HepG2 (cell line): ENCODE measurements around the gene PCDHA7. TPM values are rescaled to one million over a fixed set of nuclear protein-coding genes. Genes with fewer than 3 reads are reported as not detected.

Experiments
- ATAC-seq: fragments of 200-7000 bp; cut with Tn5 transposase; 3 replicates; pipeline ENCODE4 v1.9.1; 2020; ENCODE audit warnings: mild to moderate bottlenecking, moderate library complexity
- BruUV-seq: library from RNA; stranded (reverse); fragments of 400-500 nt; replicated peaks from 2 replicates; lab custom pipeline; 2021; lab: Mats Ljungman, UMichigan
- CTCF ChIA-PET: fragments of 300-600 bp; formaldehyde crosslinking; extraction: SDS; loops from one replicate; lab custom pipeline; 2021; ENCODE audit warnings: low total read pairs, inconsistent platforms, low intra/inter-chr PET ratio; lab: Yijun Ruan, JAX
- POLR2A ChIA-PET: fragments of 350-600 bp; sonication (Branson Sonifier 250); formaldehyde crosslinking; loops from one replicate; lab custom pipeline; 2020; ENCODE audit warnings: antibody characterized with exemption, inconsistent platforms; lab: Yijun Ruan, JAX
- DNase-seq: peaks from one replicate; pipeline ENCODE4 v3.0.0-alpha.2; 2015; ENCODE audit warnings: low spot score
- FAIRE-seq: peaks from 3 replicates; lab custom pipeline; 2011; peaks lifted over from hg19 to GRCh38; lab: Jason Lieb, UNC
- H2AFZ ChIP-seq: one replicate; pipeline ENCODE4 v1.6.1; 2011; ENCODE audit warnings: low read length, inconsistent platforms
- H3K27ac ChIP-seq: fragments of 300-600 bp; 3 replicates; pipeline ENCODE4 v1.8.0; 2011; ENCODE audit warnings: mixed run types, mild to moderate bottlenecking, mixed read lengths, low read length, inconsistent platforms; ENCODE audit not compliant: insufficient read depth; ENCODE audit errors: extremely low read length
- H3K27me3 ChIP-seq, 2 experiments: fragments of 200-600 bp in 1 of 2; 2 replicates in 1 of 2; 3 replicates in 1 of 2; pipeline versions ENCODE4 v1.6.0 to v1.8.0; 2011; ENCODE audit warnings: low read length in 2 of 2, mild to moderate bottlenecking in 2 of 2, moderate library complexity in 2 of 2, inconsistent platforms in 1 of 2; ENCODE audit not compliant: insufficient read depth in 2 of 2, control insufficient read depth in 1 of 2
- H3K36me3 ChIP-seq, 2 experiments: fragments of 200-600 bp in 1 of 2; replicated peaks in 1 of 2; 2 replicates in 1 of 2; 3 replicates in 1 of 2; pipeline versions ENCODE4 v1.5.1 to v1.8.0; 2011; ENCODE audit warnings: low read length in 2 of 2, inconsistent platforms in 1 of 2; ENCODE audit not compliant: insufficient read depth in 2 of 2, control insufficient read depth in 1 of 2
- H3K4me1 ChIP-seq: 2 replicates; pipeline ENCODE4 v1.5.1; 2012; ENCODE audit warnings: low read length, inconsistent platforms; ENCODE audit not compliant: insufficient read depth
- H3K4me2 ChIP-seq: 2 replicates; pipeline ENCODE4 v1.6.0; 2011; ENCODE audit warnings: low read depth, low read length, inconsistent platforms
- H3K4me3 ChIP-seq, 3 experiments: fragments of 200-600 bp in 1 of 3; sonication (generic), shearing (Covaris generic) in 1 of 3; replicated peaks in 1 of 3; 2 replicates each; pipeline ENCODE4 v1.5.1; 2011 to 2016; ENCODE audit warnings: low read length in 3 of 3, inconsistent platforms in 2 of 3, low read depth in 2 of 3, mild to moderate bottlenecking in 2 of 3, control low read depth in 1 of 3, mixed read lengths in 1 of 3; ENCODE audit not compliant: insufficient read depth in 1 of 3
- H3K79me2 ChIP-seq: one replicate; pipeline ENCODE4 v1.6.1; 2011; ENCODE audit warnings: low read length, inconsistent platforms; ENCODE audit not compliant: insufficient read depth
- H3K9ac ChIP-seq: 2 replicates; pipeline ENCODE4 v1.6.0; 2011; ENCODE audit warnings: mild to moderate bottlenecking, low read depth, low read length, inconsistent platforms; ENCODE audit not compliant: insufficient read depth
- H3K9me3 ChIP-seq: 2 replicates; pipeline ENCODE4 v1.5.1; 2012; ENCODE audit warnings: mild to moderate bottlenecking, low read length
- H4K20me1 ChIP-seq: 2 replicates; pipeline ENCODE4 v1.6.0; 2011; ENCODE audit warnings: inconsistent platforms, mild to moderate bottlenecking, low read length, moderate library complexity; ENCODE audit not compliant: insufficient read depth
- SP2 ChIP-seq: sonication (generic); formaldehyde crosslinking; IDR thresholded peaks from 2 replicates; pipeline ENCODE4 v1.5.1; 2020; ENCODE audit warnings: mild to moderate bottlenecking, missing genetic modification reagents
- SPEN ChIP-seq: sonication (generic); formaldehyde crosslinking; IDR thresholded peaks from 2 replicates; pipeline ENCODE4 v1.5.1; 2020; ENCODE audit warnings: low read depth, mild to moderate bottlenecking, missing genetic modification reagents
- SRY ChIP-seq: sonication (generic); formaldehyde crosslinking; IDR thresholded peaks from 2 replicates; pipeline ENCODE4 v1.8.0; 2022; ENCODE audit warnings: mild to moderate bottlenecking, missing genetic modification reagents
- ZNF224 ChIP-seq: sonication (generic); formaldehyde crosslinking; IDR thresholded peaks from 2 replicates; pipeline ENCODE4 v1.5.0; 2020; ENCODE audit warnings: mild to moderate bottlenecking, missing genetic modification reagents
- ZNF274 ChIP-seq: sonication (generic); formaldehyde crosslinking; IDR thresholded peaks from 2 replicates; pipeline ENCODE4 v1.5.1; 2020; ENCODE audit warnings: mild to moderate bottlenecking, missing genetic modification reagents
- ZNF367 ChIP-seq: sonication (generic); formaldehyde crosslinking; IDR thresholded peaks from 2 replicates; pipeline ENCODE4 v1.4.0; 2020; ENCODE audit warnings: missing genetic modification reagents, borderline replicate concordance
- ZNF558 ChIP-seq: sonication (generic); formaldehyde crosslinking; IDR thresholded peaks from 2 replicates; pipeline ENCODE4 v1.9.0; 2022; ENCODE audit warnings: mild to moderate bottlenecking, missing genetic modification reagents, borderline replicate concordance
- ZNF605 ChIP-seq: sonication (generic); formaldehyde crosslinking; IDR thresholded peaks from 2 replicates; pipeline ENCODE4 v1.8.0; 2022; ENCODE audit warnings: mild to moderate bottlenecking, missing genetic modification reagents
- WGBS: methylation state at CpG from one replicate; pipeline ENCODE4 v1.1.6; 2017; ENCODE audit warnings: low lambda C conversion rate; 5-methylcytosine and 5-hydroxymethylcytosine counted together
- in situ Hi-C: cut with HindIII; loops from 2 replicates; pipeline ENCODE4 v1.10.0; 2017; ENCODE audit warnings: low pct_unique_long_range_greater_than_20kb; ENCODE audit not compliant: extremely low pct_ligation_motif_present
- intact Hi-C: fragments of 100-400 bp; cut with micrococcal nuclease; formaldehyde crosslinking; loops from one replicate; pipeline ENCODE4 v1.10.0; 2022; ENCODE audit not compliant: unreplicated experiment
- polyA plus RNA-seq, 8 experiments: library from polyadenylated mRNA; depleted of rRNA in 3 of 8; stranded (reverse) in 7 of 8; unstranded in 1 of 8; fragments of >200 nt; fragmentation: Illumina TruSeq in 4 of 8; extraction: Trizol in 4 of 8; gene quantifications; 2 replicates each; pipeline versions ENCODE4 v1.2.1 to v1.2.3, GENCODE V29; 2011 to 2016; ENCODE audit warnings: low read depth in 4 of 8, missing spikeins in 1 of 8, mixed read lengths in 1 of 8; ENCODE audit not compliant: insufficient read depth in 1 of 8
- total RNA-seq, 5 experiments: library from RNA; depleted of rRNA; stranded (reverse); fragments of >200 nt; fragmentation: Illumina TruSeq; extraction: Trizol; gene quantifications; 2 replicates each; pipeline ENCODE4 v1.2.3, GENCODE V29; 2016; ENCODE audit warnings: low read depth in 1 of 5
- TF ChIP-seq, protein P1 (sequence below): IDR thresholded peaks from 2 replicates; pipeline ENCODE4 v1.6.1; 2016
- TF ChIP-seq, protein P2 (sequence below): sonication (generic); formaldehyde crosslinking; IDR thresholded peaks from 2 replicates; pipeline ENCODE4 v1.5.0; 2020; ENCODE audit warnings: missing genetic modification reagents, mild to moderate bottlenecking, borderline replicate concordance

PCDHA7 gene
- total and polyA plus RNA-seq, 2 of the 13 experiments (the other 11 are each of a cell fraction or from before 2014, with no cell fraction given) = 0.49 to 0.53 TPM

DNA sequence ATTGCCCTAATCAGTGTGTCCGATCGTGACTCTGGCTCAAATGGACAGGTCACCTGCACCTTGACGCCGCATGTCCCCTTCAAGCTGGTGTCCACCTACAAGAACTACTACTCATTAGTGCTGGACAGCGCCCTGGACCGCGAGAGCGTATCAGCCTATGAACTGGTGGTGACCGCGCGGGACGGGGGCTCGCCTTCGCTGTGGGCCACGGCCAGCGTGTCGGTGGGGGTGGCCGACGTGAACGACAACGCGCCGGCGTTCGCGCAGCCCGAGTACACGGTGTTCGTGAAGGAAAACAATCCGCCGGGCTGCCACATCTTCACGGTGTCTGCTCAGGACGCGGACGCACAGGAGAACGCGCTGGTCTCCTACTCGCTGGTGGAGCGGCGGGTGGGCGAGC is 49.3 kb downstream of the PCDHA7 start:
- no peaks in the 10 kb centered on the region for H4K20me1 ChIP-seq
- intact Hi-C loops (no loop called here), in situ Hi-C loops (no loop called here)
- no peak overlapping the region for H3K4me2 ChIP-seq
- H3K9ac ChIP-seq = no peak overlapping the region
- WGBS = 91% methylated on average over 41 of the region's 41 CpGs
- no peak for TF ChIP-seq ZNF224
- TF ChIP-seq, protein P1, sequence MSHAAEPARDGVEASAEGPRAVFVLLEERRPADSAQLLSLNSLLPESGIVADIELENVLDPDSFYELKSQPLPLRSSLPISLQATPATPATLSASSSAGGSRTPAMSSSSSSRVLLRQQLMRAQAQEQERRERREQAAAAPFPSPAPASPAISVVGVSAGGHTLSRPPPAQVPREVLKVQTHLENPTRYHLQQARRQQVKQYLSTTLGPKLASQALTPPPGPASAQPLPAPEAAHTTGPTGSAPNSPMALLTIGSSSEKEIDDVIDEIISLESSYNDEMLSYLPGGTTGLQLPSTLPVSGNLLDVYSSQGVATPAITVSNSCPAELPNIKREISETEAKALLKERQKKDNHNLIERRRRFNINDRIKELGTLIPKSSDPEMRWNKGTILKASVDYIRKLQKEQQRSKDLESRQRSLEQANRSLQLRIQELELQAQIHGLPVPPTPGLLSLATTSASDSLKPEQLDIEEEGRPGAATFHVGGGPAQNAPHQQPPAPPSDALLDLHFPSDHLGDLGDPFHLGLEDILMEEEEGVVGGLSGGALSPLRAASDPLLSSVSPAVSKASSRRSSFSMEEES (CRISPR knock-in tag) = no peak
- H3K36me3 ChIP-seq = no peaks in the 10 kb centered on the region
- ChIA-PET CTCF (interaction anchor here (1.5 kb wide), 1 partner anchor 158 kb away, joined by 6 read pairs; no protein-coding TSS in a partner anchor), POLR2A (no interaction called here)
- H3K79me2 ChIP-seq = no peaks in the 10 kb centered on the region
- FAIRE-seq (no peak), DNase-seq (no peak), ATAC-seq (no peak)
- H3K27me3 ChIP-seq = no peaks in the 10 kb centered on the region
- H3K27ac ChIP-seq = no peak overlapping the region
- no peak overlapping the region for H3K4me3 ChIP-seq
- H3K4me1 ChIP-seq = no peaks in the 10 kb centered on the region
- no peaks in the 10 kb centered on the region for H3K9me3 ChIP-seq
- H2AFZ ChIP-seq = no peak overlapping the region
- no TSS peak for BruUV-seq

DNA sequence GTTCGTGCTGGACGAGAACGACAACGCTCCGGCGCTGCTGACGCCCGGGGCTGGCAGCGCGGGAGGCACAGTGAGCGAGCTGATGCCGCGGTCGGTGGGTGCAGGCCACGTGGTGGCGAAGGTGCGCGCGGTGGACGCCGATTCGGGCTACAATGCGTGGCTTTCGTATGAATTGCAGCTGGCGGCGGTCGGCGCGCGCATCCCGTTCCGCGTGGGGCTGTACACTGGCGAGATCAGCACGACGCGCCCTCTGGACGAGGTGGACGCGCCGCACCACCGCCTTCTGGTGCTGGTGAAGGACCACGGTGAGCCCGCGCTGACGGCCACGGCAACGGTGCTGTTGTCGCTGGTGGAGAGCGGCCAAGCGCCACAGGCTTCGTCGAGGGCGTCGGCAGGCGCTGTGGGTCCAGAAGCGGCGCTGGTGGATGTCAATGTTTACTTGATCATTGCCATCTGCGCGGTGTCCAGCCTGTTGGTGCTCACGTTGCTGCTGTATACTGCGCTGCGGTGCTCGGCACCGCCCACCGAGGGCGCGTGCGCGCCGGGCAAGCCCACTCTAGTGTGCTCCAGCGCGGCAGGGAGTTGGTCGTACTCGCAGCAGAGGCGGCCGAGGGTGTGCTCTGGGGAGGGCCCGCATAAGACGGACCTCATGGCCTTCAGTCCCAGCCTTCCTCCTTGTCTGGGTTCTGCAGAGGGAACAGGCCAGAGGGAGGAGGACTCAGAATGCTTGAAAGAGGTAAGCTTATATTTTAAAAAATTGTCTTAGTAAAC is 50.0 kb downstream of the PCDHA7 start:
- ChIA-PET POLR2A (no interaction called here), CTCF (no interaction called here)
- Histone ChIP-seq H3K79me2 (no peaks in the 10 kb centered on the region), H3K4me3 (no peak overlapping the region), H3K27me3 (no peaks in the 10 kb centered on the region), H3K27ac (no peak overlapping the region), H4K20me1 (no peaks in the 10 kb centered on the region), H3K4me2 (no peak overlapping the region), H3K9me3 (no peaks in the 10 kb centered on the region), H3K9ac (no peak overlapping the region), H2AFZ (no peak overlapping the region), H3K36me3 (no peaks in the 10 kb centered on the region), H3K4me1 (no peaks in the 10 kb centered on the region)
- no TSS peak for BruUV-seq
- no peak for FAIRE-seq
- no peak for DNase-seq
- no peak for TF ChIP-seq ZNF274 (CRISPR knock-in tag)
- TF ChIP-seq ZNF558 (CRISPR knock-in tag) = no peak
- TF ChIP-seq SRY (CRISPR knock-in tag) = no peak
- no peak for TF ChIP-seq ZNF367 (CRISPR knock-in tag)
- TF ChIP-seq, protein P2, sequence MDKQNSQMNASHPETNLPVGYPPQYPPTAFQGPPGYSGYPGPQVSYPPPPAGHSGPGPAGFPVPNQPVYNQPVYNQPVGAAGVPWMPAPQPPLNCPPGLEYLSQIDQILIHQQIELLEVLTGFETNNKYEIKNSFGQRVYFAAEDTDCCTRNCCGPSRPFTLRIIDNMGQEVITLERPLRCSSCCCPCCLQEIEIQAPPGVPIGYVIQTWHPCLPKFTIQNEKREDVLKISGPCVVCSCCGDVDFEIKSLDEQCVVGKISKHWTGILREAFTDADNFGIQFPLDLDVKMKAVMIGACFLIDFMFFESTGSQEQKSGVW (CRISPR knock-in tag) = no peak
- no peak for TF ChIP-seq ZNF605 (CRISPR knock-in tag)
- no peak for TF ChIP-seq SP2 (CRISPR knock-in tag)
- TF ChIP-seq SPEN = no peak
- WGBS = 88% methylated on average over 71 of the region's 79 CpGs
- in situ Hi-C loops (no loop called here), intact Hi-C loops (no loop called here)
- no peak for ATAC-seq
